Stimulated activated CD4-positive, alpha-beta T cell treated with anti-CD3 and anti-CD28 coated beads, Interleukin-15, amount 100 ng/mL, for 1 hour (primary cell): ENCODE measurements around the gene IQCK.

ENCODE experiments used
- DNase-seq, 2 donors: peaks; one replicate each; pipeline ENCODE4 v3.0.0-alpha.2; 2020; ENCODE audit warnings: low read depth in 1 of 2, low spot score in 1 of 2

The IQCK gene

DNA sequence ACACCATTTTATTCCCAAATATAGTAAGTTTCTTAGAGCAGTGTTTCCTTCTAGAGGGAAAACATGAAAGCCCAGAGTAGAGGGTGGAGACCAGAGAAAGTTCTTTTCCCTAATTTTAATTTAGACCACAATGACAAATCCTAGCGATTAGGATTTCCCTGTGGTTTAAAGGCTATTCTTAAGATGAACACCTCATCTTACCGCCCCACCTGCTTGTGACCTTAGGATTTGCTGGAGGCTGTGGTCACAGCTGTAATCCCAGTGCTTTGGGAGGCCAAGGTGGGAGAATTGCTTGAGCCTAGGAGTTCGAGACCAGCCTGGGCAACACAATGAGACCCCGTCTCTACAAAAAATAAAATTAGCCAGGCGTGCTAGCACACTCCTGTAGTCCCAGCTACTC is 115.5 kb downstream of the IQCK start:
- no peak for DNase-seq

DNA sequence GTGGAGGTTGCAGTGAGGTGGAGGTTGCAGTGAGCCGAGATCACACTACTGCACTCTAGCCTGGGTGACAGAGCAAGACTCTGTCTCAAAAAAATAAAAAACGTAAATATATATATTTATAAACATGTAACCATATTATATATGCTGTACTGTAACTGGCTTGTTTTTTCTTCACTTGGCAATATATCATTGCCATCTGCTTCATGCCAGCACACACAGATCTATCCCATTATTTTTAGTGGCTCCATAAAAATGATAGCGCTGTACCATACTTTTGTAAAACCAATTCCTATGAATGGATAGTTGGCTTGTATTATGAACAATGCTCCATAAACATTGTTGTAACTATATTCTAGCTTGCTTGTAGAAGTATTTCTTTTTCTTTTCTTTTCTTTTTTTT is 117.1 kb downstream of the IQCK start:
- DNase-seq, result no peak

GRCh38 chr16:19835968-19836421 is 117.9 kb downstream of the IQCK start:
- DNase-seq, result no peak

DNA sequence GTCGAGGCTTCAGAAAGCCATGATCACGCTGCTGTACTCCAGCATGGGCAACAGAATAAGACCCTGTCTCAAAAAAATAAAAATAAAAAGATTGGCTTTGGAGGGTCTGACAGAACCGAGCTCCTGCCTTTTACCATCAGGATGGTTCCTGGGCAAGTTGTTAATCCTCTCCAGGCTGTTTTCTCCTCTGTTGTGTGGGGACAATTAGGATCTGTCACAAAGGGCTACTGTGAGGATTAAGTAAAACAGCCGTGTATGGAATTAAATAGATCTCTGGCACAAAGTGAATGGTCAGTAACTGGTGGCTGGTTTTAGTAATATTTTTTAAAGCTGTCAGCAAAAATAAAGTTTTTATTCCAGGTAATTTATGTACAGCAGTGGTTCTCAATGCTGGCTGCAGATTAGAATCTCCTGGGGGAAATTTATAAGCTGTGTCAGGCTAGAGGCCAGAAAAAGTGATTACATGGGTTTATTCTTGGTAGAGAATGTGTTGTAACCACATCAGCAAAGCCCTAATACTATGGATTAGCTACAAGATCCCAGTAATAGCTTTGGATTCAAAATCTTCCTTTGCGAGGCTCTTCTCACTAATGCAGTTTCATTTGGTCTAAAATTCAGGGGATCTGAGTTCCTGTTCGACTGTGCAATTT is 119.4 kb downstream of the IQCK start:
- no peak for DNase-seq

DNA sequence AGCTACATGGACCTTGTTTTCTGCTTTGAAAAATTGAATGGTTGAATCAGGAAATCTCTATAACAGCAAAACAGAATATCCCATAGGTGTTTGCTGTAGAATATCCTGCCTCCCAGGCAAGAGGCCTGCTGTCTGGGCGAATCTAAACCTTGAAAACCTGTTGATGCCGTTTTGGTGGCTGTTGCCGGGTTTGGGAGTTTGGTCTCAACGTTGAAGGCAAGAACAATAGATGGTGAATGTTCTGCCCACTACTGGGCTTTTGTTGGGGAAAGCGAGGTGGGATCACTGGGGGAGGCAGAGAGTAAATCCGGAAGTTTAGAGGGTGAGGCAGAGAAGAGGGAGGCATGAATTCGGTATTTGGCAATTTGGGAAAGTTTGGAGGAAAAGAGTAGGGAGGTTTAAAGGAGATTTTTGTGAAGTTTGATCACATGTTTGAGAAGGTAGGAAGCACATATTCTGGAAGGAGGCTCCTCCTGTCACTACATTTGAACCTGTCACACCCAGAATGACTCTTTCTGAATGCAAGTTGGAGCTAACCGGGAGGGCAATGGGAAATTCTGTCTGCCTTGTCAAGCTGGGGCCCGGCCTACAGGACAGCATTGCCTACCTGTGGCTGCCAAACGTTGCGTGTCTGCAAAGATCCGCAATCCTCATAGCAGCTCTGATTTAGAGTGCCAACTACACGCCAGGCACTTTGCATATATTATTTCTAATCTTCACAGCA is 120.1 kb downstream of the IQCK start:
- no peak for DNase-seq

DNA sequence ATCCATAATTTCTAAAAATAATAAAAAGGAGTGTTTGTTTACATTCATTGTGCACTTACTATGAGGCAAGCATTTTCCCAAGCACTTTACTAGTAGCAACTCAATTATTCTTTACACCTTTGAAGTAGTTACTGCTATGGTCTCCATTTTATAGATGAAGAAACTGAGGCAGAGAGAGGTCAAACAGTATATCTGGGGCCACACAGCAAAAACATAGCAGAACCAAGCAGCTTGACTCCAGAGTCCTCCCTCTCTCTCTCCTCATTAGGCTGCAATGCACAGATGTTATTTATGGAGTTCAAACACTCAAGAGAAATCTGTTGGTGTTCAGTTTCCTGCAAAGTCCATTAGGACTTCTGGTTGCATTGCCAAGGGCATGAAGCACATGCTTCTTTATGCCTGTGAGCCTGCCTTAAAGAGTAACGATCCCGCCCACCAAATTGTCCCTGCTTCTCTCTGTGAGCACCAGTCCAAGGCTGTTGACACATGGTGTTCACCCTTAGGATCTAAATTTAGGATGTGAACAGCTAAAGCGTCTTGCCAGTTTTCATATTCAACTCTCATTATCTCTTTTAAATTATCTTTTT is 122.5 kb downstream of the IQCK start:
- DNase-seq, result no peak

DNA sequence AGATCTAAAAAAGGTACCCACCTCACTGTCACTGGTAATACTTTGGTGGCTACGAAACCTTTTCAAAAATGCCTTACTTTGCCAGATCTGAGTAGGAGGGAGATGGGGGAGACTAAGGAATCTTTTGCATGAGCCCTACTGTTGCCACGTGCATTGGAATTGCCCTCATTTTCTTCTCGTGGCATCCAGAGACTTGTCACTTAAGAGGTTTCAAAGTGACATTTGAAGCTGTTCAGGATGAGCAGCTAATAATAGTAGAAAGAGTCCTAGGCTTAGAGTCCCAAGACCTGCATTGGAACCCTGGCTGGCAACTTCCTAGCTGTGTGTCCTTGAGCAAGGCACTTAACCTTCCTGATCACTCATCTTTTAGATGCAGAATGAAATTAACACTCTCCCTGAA is 123.1 kb downstream of the IQCK start:
- DNase-seq, result no peak

DNA sequence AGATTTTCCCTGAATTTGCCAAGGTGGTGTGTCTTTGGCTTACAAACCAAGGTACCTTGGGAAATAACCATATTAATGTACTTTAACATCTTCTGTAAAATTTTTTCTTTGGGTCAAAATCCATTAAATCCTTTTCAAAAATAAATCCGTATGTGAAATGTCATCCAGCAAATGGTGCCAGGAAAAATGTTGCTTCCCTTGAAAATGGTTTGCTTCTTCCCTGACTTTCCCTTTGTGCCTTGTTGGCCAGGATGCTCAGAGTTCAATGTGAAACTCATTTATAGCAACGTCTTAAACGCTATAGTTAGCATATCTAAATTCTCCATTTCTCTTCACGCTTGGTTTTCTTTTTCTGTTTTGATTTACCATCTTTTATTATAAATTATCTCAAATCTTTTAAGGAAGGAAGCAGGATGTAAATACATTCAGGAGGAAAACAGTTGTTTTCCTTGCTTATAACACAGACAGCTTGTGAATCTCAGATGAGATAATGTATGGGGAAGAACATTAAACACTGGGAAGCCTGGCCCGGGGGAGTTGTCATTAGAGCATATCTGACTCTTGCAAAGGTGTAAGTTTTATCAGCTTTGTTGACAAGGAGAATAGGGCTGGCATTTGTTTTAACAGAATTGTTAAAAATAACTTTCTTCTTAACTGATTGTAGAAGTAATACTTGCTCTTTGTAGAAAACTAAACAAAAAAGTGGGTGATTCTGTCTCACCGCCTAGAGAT is 124.5 kb downstream of the IQCK start:
- no peak for DNase-seq

DNA sequence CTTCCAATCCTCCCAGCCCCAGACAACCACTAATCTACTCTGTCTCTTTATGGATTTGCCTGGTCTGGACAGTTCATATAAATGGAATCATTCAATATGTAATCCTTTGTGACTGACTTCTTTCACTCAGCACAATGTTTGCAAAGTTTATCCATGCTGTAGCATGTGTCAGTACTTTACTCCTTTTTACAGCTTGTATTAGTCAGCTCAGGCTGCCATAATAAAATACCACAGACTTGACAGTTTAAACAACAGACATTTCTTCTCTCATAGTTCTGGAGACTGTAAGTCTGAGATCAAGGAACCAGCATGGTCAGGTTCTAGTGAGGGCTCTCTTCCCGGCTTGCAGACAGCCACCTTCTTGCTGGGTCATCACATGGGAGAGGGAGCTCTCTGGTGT is 125.3 kb downstream of the IQCK start:
- DNase-seq, result no peak

DNA sequence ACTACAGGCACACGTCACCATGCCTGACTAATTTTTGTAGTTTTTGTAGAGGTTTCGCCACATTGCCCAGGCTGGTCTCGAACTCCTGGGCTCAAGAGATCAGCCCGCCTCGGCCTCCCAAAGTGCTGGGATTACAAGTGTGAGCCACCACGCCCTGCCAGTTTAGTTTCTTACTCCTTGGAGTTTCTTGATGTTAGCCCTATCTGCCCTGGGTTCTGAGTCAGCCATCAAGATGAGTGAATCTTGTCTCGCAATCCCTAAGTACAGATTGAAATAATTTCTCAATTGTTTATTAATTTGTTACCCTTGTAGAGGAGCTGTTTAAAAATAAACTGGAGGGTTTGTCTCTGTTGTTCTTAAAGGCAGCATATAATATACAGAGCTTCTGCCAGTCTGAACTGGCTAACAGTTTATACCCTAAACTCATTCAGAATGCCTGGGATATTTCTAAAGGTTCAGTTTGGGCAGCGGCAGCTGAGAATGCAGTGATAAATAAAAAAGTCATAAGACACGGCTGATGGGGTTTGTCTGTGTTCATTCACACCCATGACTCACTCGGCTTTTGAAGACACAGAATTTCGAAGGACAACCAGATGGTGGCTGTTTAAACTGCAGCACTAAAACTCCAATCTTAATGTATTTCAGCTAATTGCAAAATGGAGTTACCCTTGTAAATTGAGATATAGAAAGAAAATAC is 127.0 kb downstream of the IQCK start:
- DNase-seq, result no peak

DNA sequence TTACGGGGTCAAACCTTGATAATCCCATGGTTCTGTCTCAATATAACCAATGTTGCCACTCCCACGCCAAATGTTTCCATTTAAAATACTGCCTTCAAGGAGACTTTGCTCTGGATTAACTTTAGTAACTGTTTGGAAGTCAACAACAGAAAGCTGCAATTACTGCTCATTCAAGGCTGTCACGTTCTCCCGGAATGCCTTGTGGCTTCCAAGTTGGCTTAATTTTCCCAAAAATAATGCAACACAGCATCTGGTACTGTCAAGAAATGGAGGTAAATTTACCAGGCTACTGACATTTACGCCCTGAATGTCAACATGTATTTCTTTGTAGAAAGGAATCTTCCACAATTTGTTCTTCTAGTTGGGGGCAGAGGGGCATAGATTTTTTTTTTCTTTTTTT is 128.4 kb downstream of the IQCK start:
- no peak for DNase-seq

- DNase-seq, result no peak
Observed at GRCh38 chr16:19848756-19849155, 130.7 kb downstream of the IQCK start.

- DNase-seq, result no peak
Observed at GRCh38 chr16:19850131-19850817, 132.2 kb downstream of the IQCK start.

DNA sequence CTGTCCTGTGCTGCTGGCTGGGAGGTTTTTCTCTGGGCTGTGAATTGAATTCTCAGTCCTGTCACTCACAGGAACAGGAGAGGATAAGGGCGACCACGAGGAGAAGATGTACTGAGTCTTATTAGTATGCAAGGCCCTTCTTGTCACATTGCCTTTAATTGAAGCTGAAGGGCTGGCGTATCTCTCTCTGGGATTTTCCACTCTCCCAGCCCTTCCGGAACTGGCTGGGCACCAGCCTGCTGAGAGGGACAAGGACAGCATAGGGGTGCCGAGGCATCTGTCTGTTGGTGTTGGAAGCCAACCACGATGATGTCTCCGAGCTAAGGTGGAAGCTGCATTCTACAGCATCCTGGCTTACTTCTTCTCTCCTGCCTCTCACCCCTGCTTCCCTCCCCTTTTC is 133.4 kb downstream of the IQCK start:
- DNase-seq, result no peak

- DNase-seq, result no peak
Observed at GRCh38 chr16:19853132-19853741, 135.2 kb downstream of the IQCK start.

GRCh38 chr16:19853742-19854542 is 135.9 kb downstream of the IQCK start:
- no peak for DNase-seq

DNA sequence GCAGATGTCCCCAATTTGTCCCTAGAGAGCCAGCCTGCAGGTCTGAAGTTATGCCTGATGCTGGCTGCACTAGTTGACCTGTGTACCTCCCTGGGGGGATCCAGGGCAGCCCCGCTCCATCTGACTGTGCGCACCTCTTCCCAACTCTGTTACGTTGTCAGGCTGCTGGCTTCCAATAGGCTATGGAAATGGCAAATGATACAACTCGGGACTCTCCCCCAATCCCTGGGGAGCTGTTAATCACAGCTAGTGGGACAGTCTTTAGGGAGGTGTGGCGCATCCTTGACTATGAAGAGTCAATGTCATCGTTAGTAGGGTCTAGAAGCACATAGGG is 136.4 kb downstream of the IQCK start:
- no peak for DNase-seq

DNA sequence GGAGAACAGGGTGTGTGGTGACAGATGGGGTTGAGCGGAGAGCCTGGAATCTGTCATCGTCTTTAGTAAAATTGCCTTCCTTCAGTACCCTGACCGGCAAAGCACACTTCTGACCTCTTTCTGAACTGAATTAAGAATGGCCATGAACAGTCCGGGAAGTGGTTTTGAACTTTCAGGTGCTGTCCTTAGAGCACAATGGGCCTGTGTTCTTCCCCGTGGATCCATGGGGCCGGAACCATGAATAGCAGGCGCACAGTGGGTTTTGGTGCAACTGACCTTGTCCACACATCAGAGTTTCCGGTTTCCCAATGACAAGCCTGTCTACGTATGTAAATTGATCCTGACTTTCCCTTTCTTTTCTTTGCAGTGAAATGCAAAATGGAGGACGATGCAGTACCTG is 138.0 kb downstream of the IQCK start:
- DNase-seq, result no peak

DNA sequence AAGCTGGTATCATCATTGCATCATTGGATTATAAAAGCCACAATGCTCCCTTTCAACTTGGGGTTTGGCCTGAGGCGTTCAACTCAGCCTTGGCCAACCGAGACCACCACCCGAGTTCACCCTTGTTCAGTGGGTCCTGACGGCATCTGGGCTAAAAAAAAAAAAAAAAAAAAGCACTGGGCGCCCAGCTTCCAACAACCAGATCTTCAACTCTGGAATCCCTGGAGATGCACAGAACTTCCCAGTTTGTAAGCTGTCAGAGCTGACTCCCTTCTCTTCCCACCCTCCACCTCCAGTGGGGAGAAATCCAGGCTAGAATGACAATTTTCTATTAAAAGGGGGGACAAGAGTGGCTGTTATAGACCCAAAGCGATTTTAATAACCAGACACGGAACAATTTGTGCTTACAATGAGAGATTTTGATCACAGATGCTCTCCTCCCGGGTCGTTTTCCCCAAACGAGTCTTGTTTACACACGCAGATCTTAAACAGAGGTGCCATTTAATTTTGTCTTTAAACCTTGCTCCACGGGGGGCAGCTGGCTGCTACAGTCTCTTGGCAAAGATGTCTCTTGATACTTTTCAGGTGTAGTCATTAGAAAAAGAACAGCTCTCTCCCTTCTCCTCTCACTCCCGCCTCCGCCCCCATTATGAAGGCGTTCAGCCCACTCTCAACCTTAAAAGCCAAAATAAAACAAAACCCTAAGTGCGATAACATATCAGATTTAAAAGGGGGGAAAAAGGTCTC is 139.7 kb downstream of the IQCK start:
- no peak for DNase-seq
